HG02623 (cell line): ENCODE data around the gene C20orf204.

Experiments used
- ATAC-seq: cut with Tn5 transposase; IDR thresholded peaks from one replicate; pipeline ENCODE4 v1.9.1; 2021; ENCODE audit warnings: moderate library complexity; ENCODE audit not compliant: unreplicated experiment

C20orf204 gene

GRCh38 chr20:64070244-64070993 lies 34.4 kb downstream of the C20orf204 start:
- no peak for ATAC-seq

GRCh38 chr20:64071341-64072332 lies 35.7 kb downstream of the C20orf204 start:
- no peak for ATAC-seq

GRCh38 chr20:64072498-64073063 lies 36.6 kb downstream of the C20orf204 start:
- no peak for ATAC-seq

- ATAC-seq = no peak
Measured at GRCh38 chr20:64073476-64074183, 37.6 kb downstream of the C20orf204 start.

- ATAC-seq = no peak
Measured at GRCh38 chr20:64074184-64074789, 38.3 kb downstream of the C20orf204 start.

GRCh38 chr20:64074963-64075362 lies 39.0 kb downstream of the C20orf204 start:
- no peak for ATAC-seq

- no peak for ATAC-seq
Measured at GRCh38 chr20:64075556-64075955, 39.6 kb downstream of the C20orf204 start.

- no peak for ATAC-seq
Measured at GRCh38 chr20:64076061-64076997, 40.3 kb downstream of the C20orf204 start.

GRCh38 chr20:64077094-64077493 lies 41.1 kb downstream of the C20orf204 start:
- no peak for ATAC-seq

- no peak for ATAC-seq
Measured at GRCh38 chr20:64077541-64077875, 41.5 kb downstream of the C20orf204 start.

- ATAC-seq = no peak
Measured at GRCh38 chr20:64077876-64078551, 42.0 kb downstream of the C20orf204 start.

- ATAC-seq = no peak
Measured at GRCh38 chr20:64078934-64079272, 42.9 kb downstream of the C20orf204 start.

- peak; percentile 32 for ATAC-seq
Measured at GRCh38 chr20:64079273-64080012, 43.5 kb downstream of the C20orf204 start, which contains the start of gene RGS19. Gene RGS19, minus strand, starts transcription at chr20:64079518. Its CDS starts 2,632 bp downstream, at chr20:64076886.

- ATAC-seq = peak; percentile 32
Measured at GRCh38 chr20:64080013-64080812, 44.2 kb downstream of the C20orf204 start, which contains the start of gene OPRL1. Gene OPRL1, plus strand, starts transcription at chr20:64080082. Its CDS starts 12,639 bp downstream, at chr20:64092721.

- ATAC-seq = no peak
Measured at GRCh38 chr20:64080813-64081623, 45.0 kb downstream of the C20orf204 start.

GRCh38 chr20:64081624-64081964 lies 45.6 kb downstream of the C20orf204 start:
- no peak for ATAC-seq
